Nephron (organoid): Measurements from ENCODE around the gene C5orf46.

Source experiments
- H3K27ac Mint-ChIP-seq, 3 experiments: 2 replicates each; pipeline ENCODE4 v1.8.0; 2020; ENCODE audit warnings: mixed read lengths in 3 of 3, mild to moderate bottlenecking in 2 of 3, moderate library complexity in 1 of 3
- H3K27me3 Mint-ChIP-seq: 2 replicates; pipeline ENCODE4 v1.8.0; 2021; ENCODE audit warnings: low read depth, mild to moderate bottlenecking, moderate library complexity, mixed read lengths
- H3K36me3 Mint-ChIP-seq: 2 replicates; pipeline ENCODE4 v1.8.0; 2020; ENCODE audit warnings: low read depth, mixed read lengths
- H3K4me1 Mint-ChIP-seq: 2 replicates; pipeline ENCODE4 v1.8.0; 2020; ENCODE audit warnings: mixed read lengths
- H3K4me3 Mint-ChIP-seq, 3 experiments: 2 replicates each; pipeline ENCODE4 v1.8.0; 2020; ENCODE audit warnings: mild to moderate bottlenecking in 3 of 3, mixed read lengths in 3 of 3, moderate library complexity in 2 of 3
- H3K9me3 Mint-ChIP-seq: 2 replicates; pipeline ENCODE4 v1.8.0; 2020; ENCODE audit warnings: mixed read lengths
- CTCF ChIP-seq, 3 experiments: fragments of 200-600 bp; sonication (generic); IDR thresholded peaks; one replicate each; pipeline ENCODE4 v1.5.0; 2021; ENCODE audit warnings: antibody characterized with exemption in 3 of 3; ENCODE audit not compliant: unreplicated experiment in 3 of 3

Gene C5orf46

DNA sequence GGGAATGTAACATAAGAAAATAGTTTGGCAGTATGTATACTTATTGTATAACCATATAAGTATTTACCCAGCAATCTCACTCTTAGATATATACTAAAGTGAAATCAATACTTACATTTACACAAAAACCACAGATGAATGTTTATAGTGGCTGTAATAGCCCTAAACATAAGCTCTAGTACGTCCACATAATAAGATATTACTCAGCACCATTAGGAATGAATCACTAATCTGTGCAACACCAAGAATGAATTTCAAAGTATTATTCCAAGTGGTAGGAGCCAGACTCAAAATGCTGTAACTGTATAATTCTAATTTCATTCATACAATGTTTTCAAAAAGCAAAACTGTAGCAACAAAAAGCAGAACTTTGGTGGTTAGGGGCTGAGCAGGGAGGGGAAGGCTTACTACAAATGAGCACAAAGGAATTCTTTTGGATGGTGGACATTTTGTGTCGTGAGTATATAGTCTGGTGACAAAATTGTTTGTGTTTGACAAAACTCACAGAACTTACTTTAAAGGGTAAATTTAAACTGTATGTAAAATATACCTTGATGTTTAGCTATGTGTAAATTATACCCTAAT, 11.9 kb upstream of the C5orf46 start:
- Mint-ChIP-seq H3K4me1 (no peaks in the 10 kb centered on the region), H3K36me3 (no peaks in the 10 kb centered on the region), H3K9me3 (no peaks in the 10 kb centered on the region), H3K4me3 (no peak overlapping the region), H3K27ac (no peak overlapping the region), H3K27me3 (peaks cover 7% of the 10 kb centered on the region)
- TF ChIP-seq CTCF (IDR thresholded peaks at IDR 0.05; ENCODE audit: unreplicated experiment in 3 of 3), result no peak

- Mint-ChIP-seq H3K27me3 (no peaks in the 10 kb centered on the region), H3K4me3 (no peak overlapping the region), H3K9me3 (no peaks in the 10 kb centered on the region), H3K36me3 (no peaks in the 10 kb centered on the region), H3K4me1 (no peaks in the 10 kb centered on the region), H3K27ac (no peak overlapping the region)
- TF ChIP-seq CTCF (IDR thresholded peaks at IDR 0.05; ENCODE audit: unreplicated experiment in 3 of 3), result no peak
Observed at GRCh38 chr5:147913786-147914185, 7.4 kb upstream of the C5orf46 start.

- Mint-ChIP-seq H3K4me3 (no peak overlapping the region), H3K27me3 (no peaks in the 10 kb centered on the region), H3K36me3 (no peaks in the 10 kb centered on the region), H3K4me1 (no peaks in the 10 kb centered on the region), H3K27ac (no peak overlapping the region), H3K9me3 (no peaks in the 10 kb centered on the region)
- no peak for TF ChIP-seq CTCF (IDR thresholded peaks at IDR 0.05; ENCODE audit: unreplicated experiment in 3 of 3)
Observed at GRCh38 chr5:147912011-147912410, 5.7 kb upstream of the C5orf46 start.

DNA sequence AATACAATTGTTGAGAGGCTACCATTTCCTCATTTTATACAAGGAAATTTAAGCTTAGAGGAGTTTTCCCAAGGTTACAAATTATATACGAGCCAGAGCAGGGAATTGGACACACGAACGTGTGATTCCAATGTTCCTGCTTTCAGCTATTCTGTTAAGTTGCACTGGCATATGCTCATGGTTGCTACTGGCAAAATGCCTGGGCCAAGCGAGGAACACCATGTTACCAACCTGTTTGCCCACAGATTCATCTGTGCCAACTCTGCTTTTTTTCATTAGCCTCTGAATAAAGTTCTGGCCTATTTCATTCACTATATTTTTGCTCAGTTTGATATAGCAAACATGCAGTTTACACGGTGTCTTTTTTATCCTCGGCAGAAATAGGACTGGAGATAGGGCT, 5.1 kb upstream of the C5orf46 start:
- no peaks in the 10 kb centered on the region for H3K4me1 Mint-ChIP-seq
- H3K9me3 Mint-ChIP-seq, result no peaks in the 10 kb centered on the region
- H3K27me3 Mint-ChIP-seq, result no peaks in the 10 kb centered on the region
- H3K4me3 Mint-ChIP-seq, result no peak overlapping the region
- no peak overlapping the region for H3K27ac Mint-ChIP-seq
- no peak for TF ChIP-seq CTCF (IDR thresholded peaks at IDR 0.05; ENCODE audit: unreplicated experiment in 3 of 3)
- H3K36me3 Mint-ChIP-seq, result no peaks in the 10 kb centered on the region

DNA sequence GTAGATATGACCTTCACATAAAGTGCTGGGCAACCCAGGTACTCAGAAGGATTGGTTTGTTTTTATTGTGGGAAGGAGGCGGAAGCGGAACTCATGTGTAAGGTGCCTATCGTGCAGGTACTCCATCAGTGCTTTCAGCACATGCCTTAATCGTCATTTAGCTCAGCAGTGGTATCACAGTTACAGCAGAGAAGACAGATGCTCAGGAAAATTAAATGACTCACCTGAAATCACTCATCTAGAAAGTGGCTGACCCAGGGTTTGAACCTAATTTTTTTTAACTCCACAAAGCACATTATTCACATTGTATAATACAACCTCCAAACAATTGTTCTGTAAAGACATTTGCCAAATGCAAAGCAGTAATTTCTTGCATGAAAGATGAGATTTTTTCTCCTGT, 2.2 kb downstream of the C5orf46 start:
- Mint-ChIP-seq H3K4me1 (peaks cover 4% of the 10 kb centered on the region), H3K36me3 (no peaks in the 10 kb centered on the region), H3K27ac (no peak overlapping the region), H3K9me3 (no peaks in the 10 kb centered on the region), H3K27me3 (no peaks in the 10 kb centered on the region), H3K4me3 (no peak overlapping the region)
- no peak for TF ChIP-seq CTCF (IDR thresholded peaks at IDR 0.05; ENCODE audit: unreplicated experiment in 3 of 3)

DNA sequence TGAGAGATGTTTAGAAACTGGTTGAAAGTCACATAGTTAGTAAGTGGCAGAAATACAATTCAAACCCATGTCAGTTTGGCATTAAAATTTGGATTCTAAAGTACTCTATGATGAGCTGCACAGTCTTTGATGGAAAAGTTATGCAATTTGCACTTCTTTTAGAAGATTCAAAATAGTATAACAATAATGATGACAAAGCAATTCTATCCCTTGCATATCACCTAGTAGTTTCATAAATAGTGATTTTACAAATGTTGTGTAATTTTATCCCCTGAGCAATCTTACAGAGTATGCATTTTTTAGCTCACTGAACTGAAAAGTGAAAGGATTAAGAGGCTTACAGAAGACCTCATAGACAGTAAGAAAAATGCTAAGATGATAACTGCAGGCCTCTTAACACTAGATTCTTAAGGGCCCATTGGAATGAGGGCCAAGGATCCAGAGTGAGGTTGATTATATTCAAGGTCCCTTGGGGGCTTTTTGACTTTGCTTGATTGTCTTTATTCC, 3.7 kb downstream of the C5orf46 start:
- no peaks in the 10 kb centered on the region for H3K27me3 Mint-ChIP-seq
- H3K36me3 Mint-ChIP-seq, result no peaks in the 10 kb centered on the region
- no peak for TF ChIP-seq CTCF (IDR thresholded peaks at IDR 0.05; ENCODE audit: unreplicated experiment in 3 of 3)
- no peaks in the 10 kb centered on the region for H3K9me3 Mint-ChIP-seq
- H3K4me3 Mint-ChIP-seq, result no peak overlapping the region
- H3K27ac Mint-ChIP-seq, result no peak overlapping the region
- H3K4me1 Mint-ChIP-seq, result peaks cover 4% of the 10 kb centered on the region
